Mesenchymal stem cell (in vitro differentiated cells and primary cell): ENCODE measurements around the gene CHCHD6.

Source experiments
- DNase-seq: peaks from one replicate; pipeline ENCODE4 v3.0.0-alpha.2; 2013
- H2AFZ ChIP-seq: one replicate; pipeline ENCODE4 v1.6.1; 2013; ENCODE audit warnings: low read depth, mild to moderate bottlenecking, control low read depth, inconsistent platforms, low read length, moderate library complexity
- H2AK5ac ChIP-seq: 2 replicates; pipeline ENCODE4 v1.6.1; 2013; ENCODE audit warnings: low read length, moderate library complexity, mild to moderate bottlenecking, inconsistent platforms; ENCODE audit not compliant: severe bottlenecking
- H2BK120ac ChIP-seq: one replicate; pipeline ENCODE4 v1.6.1; 2013; ENCODE audit warnings: low read depth, mild to moderate bottlenecking, inconsistent platforms, low read length, moderate library complexity
- H2BK12ac ChIP-seq, 2 experiments: one replicate each; pipeline ENCODE4 v1.6.1; 2013; ENCODE audit warnings: inconsistent platforms in 2 of 2, low read length in 2 of 2, mild to moderate bottlenecking in 2 of 2, moderate library complexity in 2 of 2, control low read depth in 1 of 2
- H2BK15ac ChIP-seq: one replicate; pipeline ENCODE4 v1.6.1; 2013; ENCODE audit warnings: mild to moderate bottlenecking, low read depth, inconsistent platforms; ENCODE audit not compliant: poor library complexity, severe bottlenecking
- H2BK5ac ChIP-seq: 2 replicates; pipeline ENCODE4 v1.6.1; 2013; ENCODE audit warnings: low read depth, mild to moderate bottlenecking, low read length, control low read depth, inconsistent platforms; ENCODE audit not compliant: poor library complexity, severe bottlenecking
- H3K14ac ChIP-seq, 2 experiments: one replicate each; pipeline ENCODE4 v1.6.1; 2013; ENCODE audit warnings: inconsistent platforms in 2 of 2, low read length in 2 of 2, control low read depth in 1 of 2, mild to moderate bottlenecking in 1 of 2, moderate library complexity in 1 of 2
- H3K18ac ChIP-seq, 2 experiments: one replicate each; pipeline ENCODE4 v1.6.1; 2013; ENCODE audit warnings: inconsistent platforms in 2 of 2, low read length in 2 of 2, control low read depth in 1 of 2, low read depth in 1 of 2, mild to moderate bottlenecking in 1 of 2
- H3K23ac ChIP-seq, 2 experiments: one replicate each; pipeline ENCODE4 v1.6.1; 2013; ENCODE audit warnings: inconsistent platforms in 2 of 2, low read length in 2 of 2, mild to moderate bottlenecking in 2 of 2, moderate library complexity in 2 of 2, control low read depth in 1 of 2
- H3K27ac ChIP-seq: 2 replicates; pipeline ENCODE4 v1.5.1; 2013; ENCODE audit warnings: mild to moderate bottlenecking, moderate library complexity, low read length, control low read depth, inconsistent platforms; ENCODE audit not compliant: poor library complexity, severe bottlenecking
- H3K27me3 ChIP-seq, 2 experiments: 2 replicates each; pipeline versions ENCODE4 v1.6.1 to v1.7.0; 2013; ENCODE audit warnings: low read length in 2 of 2, mild to moderate bottlenecking in 2 of 2, moderate library complexity in 2 of 2, control low read depth in 1 of 2, inconsistent platforms in 1 of 2; ENCODE audit not compliant: control insufficient read depth in 1 of 2, insufficient read depth in 1 of 2
- H3K36me3 ChIP-seq, 2 experiments: 2 replicates each; pipeline versions ENCODE4 v1.6.1 to v1.7.0; 2013; ENCODE audit warnings: low read length in 2 of 2, control low read depth in 1 of 2, inconsistent platforms in 1 of 2, low read depth in 1 of 2, mild to moderate bottlenecking in 1 of 2; ENCODE audit not compliant: insufficient read depth in 2 of 2, control insufficient read depth in 1 of 2
- H3K4ac ChIP-seq, 2 experiments: one replicate each; pipeline ENCODE4 v1.6.1; 2013; ENCODE audit warnings: inconsistent platforms in 2 of 2, low read length in 2 of 2, mild to moderate bottlenecking in 2 of 2, moderate library complexity in 2 of 2, control low read depth in 1 of 2, low read depth in 1 of 2
- H3K4me1 ChIP-seq: 2 replicates; pipeline ENCODE4 v1.6.1; 2013; ENCODE audit warnings: low read depth, low read length, control low read depth; ENCODE audit not compliant: control insufficient read depth, insufficient read depth
- H3K4me2 ChIP-seq: 2 replicates; pipeline ENCODE4 v1.6.1; 2013; ENCODE audit warnings: low read length, mild to moderate bottlenecking, inconsistent platforms; ENCODE audit not compliant: poor library complexity, severe bottlenecking
- H3K4me3 ChIP-seq, 2 experiments: 2 replicates each; pipeline versions ENCODE4 v1.5.1 to v1.7.0; 2013; ENCODE audit warnings: low read length in 2 of 2, mild to moderate bottlenecking in 2 of 2, control low read depth in 1 of 2, low read depth in 1 of 2; ENCODE audit not compliant: insufficient read depth in 1 of 2
- H3K79me1 ChIP-seq: replicated peaks from 2 replicates; pipeline ENCODE4 v1.6.1; 2013; ENCODE audit warnings: mild to moderate bottlenecking, control low read depth, low read length, inconsistent platforms; ENCODE audit not compliant: poor library complexity, severe bottlenecking
- H3K9ac ChIP-seq: 2 replicates; pipeline ENCODE4 v1.7.0; 2013; ENCODE audit warnings: mild to moderate bottlenecking, low read length, moderate library complexity
- H3K9me3 ChIP-seq: 2 replicates; pipeline ENCODE4 v1.7.0; 2013; ENCODE audit warnings: mild to moderate bottlenecking, low read length; ENCODE audit not compliant: control insufficient read depth
- H4K8ac ChIP-seq: one replicate; pipeline ENCODE4 v1.6.1; 2013; ENCODE audit warnings: inconsistent platforms, mild to moderate bottlenecking, low read length, moderate library complexity
- H4K91ac ChIP-seq: one replicate; pipeline ENCODE4 v1.6.1; 2013; ENCODE audit warnings: mild to moderate bottlenecking, low read length, inconsistent platforms
- WGBS: methylation state at CpG from one replicate; pipeline ENCODE4 v1.1.7; 2013; ENCODE audit warnings: mixed read lengths; 5-methylcytosine and 5-hydroxymethylcytosine counted together

The CHCHD6 gene

DNA sequence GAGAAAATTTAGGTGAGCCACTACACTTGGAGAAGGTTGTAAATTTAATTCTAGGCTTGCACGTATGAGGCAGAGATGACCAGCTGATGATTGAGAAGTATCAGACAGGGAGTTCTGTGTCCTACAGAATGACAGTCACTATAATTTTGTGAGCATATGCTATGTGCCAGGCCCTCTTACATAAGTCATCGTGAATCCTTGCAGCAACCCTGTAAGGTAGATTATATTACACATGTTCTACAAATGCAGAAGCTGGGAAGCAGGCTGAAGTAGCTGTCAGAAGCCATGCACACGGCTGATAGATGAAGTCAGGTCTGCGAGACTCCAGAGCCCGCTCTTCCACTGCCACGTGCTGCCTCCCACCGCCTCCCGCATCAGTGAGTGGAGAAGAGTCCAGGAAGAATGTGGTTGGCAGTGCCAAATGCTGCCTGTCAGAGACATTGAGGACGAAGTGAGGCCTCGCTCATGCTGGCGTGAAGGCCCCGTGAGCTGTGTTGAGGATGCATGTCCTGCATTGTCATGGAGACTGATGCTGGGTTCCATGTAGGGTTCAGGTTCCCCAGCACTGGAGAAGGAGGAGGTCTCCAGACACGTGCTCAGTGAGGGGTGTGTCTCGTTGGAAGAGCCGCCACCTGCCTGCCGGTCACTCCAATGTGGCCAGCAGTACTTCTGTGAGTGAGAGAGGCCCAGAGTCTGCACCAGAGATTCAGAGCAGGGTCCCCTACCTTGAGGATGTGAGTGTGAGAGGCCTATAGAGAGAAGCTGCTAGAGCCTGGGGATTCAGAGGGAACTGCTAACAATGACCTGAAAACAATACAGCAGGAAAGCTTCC lies 155.6 kb downstream of the CHCHD6 start:
- H3K23ac ChIP-seq: no peak overlapping the region
- H3K4me1 ChIP-seq: peaks cover 15% of the 10 kb centered on the region
- no peak overlapping the region for H3K4me2 ChIP-seq
- no peak overlapping the region for H2BK15ac ChIP-seq
- H3K79me1 ChIP-seq: peaks cover 6% of the 10 kb centered on the region
- 96% methylated on average over 15 of the region's 16 CpGs for WGBS
- no peak overlapping the region for H4K8ac ChIP-seq
- H3K9ac ChIP-seq: no peak overlapping the region
- H2BK5ac ChIP-seq: no peak overlapping the region
- H2BK12ac ChIP-seq: no peak overlapping the region
- H3K18ac ChIP-seq: no peak overlapping the region
- DNase-seq: no peak
- H3K4ac ChIP-seq: no peak overlapping the region
- no peak overlapping the region for H2BK120ac ChIP-seq
- H3K9me3 ChIP-seq: no peaks in the 10 kb centered on the region
- H3K27me3 ChIP-seq: no peaks in the 10 kb centered on the region
- no peak overlapping the region for H2AK5ac ChIP-seq
- no peak overlapping the region for H2AFZ ChIP-seq
- no peak overlapping the region for H4K91ac ChIP-seq
- H3K4me3 ChIP-seq: no peak overlapping the region
- peaks cover 0 to 2% of the 10 kb centered on the region in 2 experiments for H3K36me3 ChIP-seq
- no peak overlapping the region for H3K14ac ChIP-seq
- peak overlapping the region; percentile 5 for H3K27ac ChIP-seq

DNA sequence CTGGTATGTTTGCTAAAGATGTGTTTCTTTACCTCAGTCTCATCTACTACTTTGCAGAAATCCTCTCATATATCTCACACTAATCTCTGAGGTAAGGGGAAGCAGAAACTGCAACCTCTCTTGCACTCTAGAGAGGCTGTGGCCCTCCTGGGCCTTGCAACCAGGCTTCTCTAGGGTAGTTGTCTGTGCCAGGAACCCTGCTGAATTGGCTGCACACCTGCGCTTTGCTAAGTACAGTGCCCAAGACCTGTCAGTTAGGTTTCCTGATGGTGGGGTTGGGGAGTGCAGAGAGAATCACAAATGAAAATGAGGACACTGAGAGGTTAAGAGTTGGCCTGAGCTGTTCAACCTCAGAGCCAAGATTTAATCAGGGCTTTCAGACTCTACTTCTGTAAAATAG lies 161.7 kb downstream of the CHCHD6 start:
- Histone ChIP-seq H2BK12ac (no peak overlapping the region), H3K4me2 (no peak overlapping the region), H4K91ac (no peak overlapping the region), H3K9me3 (no peaks in the 10 kb centered on the region), H2AK5ac (no peak overlapping the region), H3K79me1 (peaks cover 4% of the 10 kb centered on the region), H4K8ac (no peak overlapping the region), H3K4me3 (no peak overlapping the region), H3K9ac (no peak overlapping the region), H3K4me1 (peaks cover 1% of the 10 kb centered on the region), H3K18ac (no peak overlapping the region), H2BK5ac (no peak overlapping the region), H3K14ac (no peak overlapping the region), H3K4ac (no peak overlapping the region), H3K23ac (no peak overlapping the region), H2BK120ac (no peak overlapping the region), H3K27ac (no peak overlapping the region), H3K27me3 (no peaks in the 10 kb centered on the region), H3K36me3 (peaks cover 0 to 3% of the 10 kb centered on the region in 2 experiments), H2BK15ac (no peak overlapping the region), H2AFZ (no peak overlapping the region)
- DNase-seq: no peak
- 100% methylated on average over 1 of the region's 1 CpG for WGBS

DNA sequence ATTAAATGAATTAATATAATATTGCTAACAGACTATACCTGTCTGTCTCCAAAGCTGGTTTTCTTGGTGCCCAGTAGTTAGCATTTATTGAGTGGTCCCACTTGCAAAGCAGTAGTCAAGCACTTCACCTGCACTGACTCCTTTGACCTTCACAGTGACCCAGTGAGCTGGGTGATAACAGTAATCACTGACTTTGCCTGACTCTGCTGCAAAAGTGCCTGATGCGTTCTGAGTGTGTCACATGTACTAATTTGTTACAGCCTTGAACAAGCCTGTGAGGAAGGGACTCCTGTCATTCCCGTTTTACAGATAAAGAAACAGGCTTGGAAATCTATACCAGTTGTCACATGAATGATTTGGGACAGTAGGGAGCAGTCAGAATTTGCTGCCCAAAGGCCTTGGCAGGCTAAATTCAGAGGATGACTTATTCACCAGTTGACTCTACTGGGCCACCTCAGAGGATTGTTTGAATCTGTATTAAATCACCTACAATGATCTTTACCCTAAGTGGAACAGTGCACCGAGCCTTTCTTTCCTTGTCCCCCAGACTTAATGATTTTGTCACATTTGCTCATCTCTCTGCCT lies 162.2 kb downstream of the CHCHD6 start:
- H4K8ac ChIP-seq: no peak overlapping the region
- H3K9ac ChIP-seq: no peak overlapping the region
- no peaks in the 10 kb centered on the region for H3K9me3 ChIP-seq
- H2AFZ ChIP-seq: no peak overlapping the region
- H2AK5ac ChIP-seq: no peak overlapping the region
- H2BK15ac ChIP-seq: no peak overlapping the region
- no peak overlapping the region for H3K4me3 ChIP-seq
- H3K4ac ChIP-seq: no peak overlapping the region
- H3K14ac ChIP-seq: no peak overlapping the region
- no peak overlapping the region for H3K18ac ChIP-seq
- H4K91ac ChIP-seq: no peak overlapping the region
- H3K4me1 ChIP-seq: peaks cover 1% of the 10 kb centered on the region
- H3K79me1 ChIP-seq: peaks cover 6% of the 10 kb centered on the region
- no peak overlapping the region for H2BK5ac ChIP-seq
- H2BK12ac ChIP-seq: no peak overlapping the region
- peaks cover 0 to 3% of the 10 kb centered on the region in 2 experiments for H3K36me3 ChIP-seq
- no peaks in the 10 kb centered on the region for H3K27me3 ChIP-seq
- H3K27ac ChIP-seq: no peak overlapping the region
- H3K4me2 ChIP-seq: no peak overlapping the region
- no peak overlapping the region for H2BK120ac ChIP-seq
- H3K23ac ChIP-seq: no peak overlapping the region
- 83% methylated on average over 3 of the region's 3 CpGs for WGBS
- no peak for DNase-seq

- Histone ChIP-seq H3K4me3 (no peak overlapping the region), H4K8ac (no peak overlapping the region), H3K18ac (no peak overlapping the region), H3K4ac (no peak overlapping the region), H3K9ac (no peak overlapping the region), H3K14ac (no peak overlapping the region), H3K36me3 (peaks cover 0 to 3% of the 10 kb centered on the region in 2 experiments), H2AK5ac (no peak overlapping the region), H3K79me1 (peaks cover 6% of the 10 kb centered on the region), H2AFZ (no peak overlapping the region), H2BK5ac (no peak overlapping the region), H2BK120ac (no peak overlapping the region), H2BK12ac (no peak overlapping the region), H3K4me2 (no peak overlapping the region), H3K23ac (no peak overlapping the region), H3K9me3 (no peaks in the 10 kb centered on the region), H2BK15ac (no peak overlapping the region), H3K4me1 (no peaks in the 10 kb centered on the region), H3K27me3 (no peaks in the 10 kb centered on the region), H3K27ac (no peak overlapping the region), H4K91ac (no peak overlapping the region)
- DNase-seq: no peak
- WGBS: 80% methylated on average over 2 of the region's 4 CpGs
These were observed 163.3 kb downstream of the CHCHD6 start for GRCh38 chr3:126867190-126867862.
